Medulla oblongata (tissue), 1 donor: ENCODE measurements around the gene MAP1LC3B2.
A peak's percentile ranks its signal among the peaks of the same experiment; 100 is the strongest.

Source experiments
- DNase-seq: peaks from one replicate; pipeline ENCODE4 v3.0.0-alpha.2; 2015; ENCODE audit errors: extremely low spot score

MAP1LC3B2 gene

DNA sequence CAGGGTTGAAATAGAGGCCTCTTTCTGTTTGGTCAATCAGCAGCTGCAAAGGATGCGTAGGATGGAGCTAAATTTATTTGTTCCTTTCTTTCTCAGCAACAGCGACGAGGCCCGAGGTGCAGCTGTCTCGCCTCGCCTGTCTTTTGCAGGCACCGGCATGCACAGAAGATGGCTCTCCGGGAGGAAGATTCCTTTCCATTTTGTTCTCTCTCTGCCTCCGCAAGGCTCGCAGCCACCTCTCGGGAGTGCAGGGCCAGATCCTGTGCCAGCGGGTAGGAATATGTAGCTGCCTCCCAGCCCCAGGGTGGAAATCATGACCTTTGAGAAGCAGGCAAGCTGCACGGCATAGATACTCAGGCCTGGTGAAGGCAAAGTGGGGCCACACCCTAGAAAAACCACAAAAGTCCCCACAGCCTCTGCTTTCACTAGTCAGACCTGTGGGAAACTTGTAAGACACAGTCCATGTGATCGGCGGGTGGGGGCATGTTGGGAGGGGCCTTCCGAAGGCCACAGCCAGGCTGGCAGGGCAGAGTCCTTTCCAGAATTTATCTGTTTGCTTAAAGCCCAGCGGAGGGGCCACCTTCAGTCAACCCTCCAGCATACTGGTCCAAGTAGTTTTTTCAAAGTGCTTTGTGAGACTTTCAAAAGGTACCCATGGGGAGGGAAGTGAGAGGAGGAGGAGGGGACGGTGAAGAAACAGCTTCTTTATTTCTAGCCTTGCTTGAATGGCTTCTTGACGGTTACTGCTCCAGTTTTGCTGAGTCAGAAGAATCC, at the start of gene MAP1LC3B2:
TSS of gene MAP1LC3B2 (plus strand) at position 220 of the 774 bp plus-strand sequence. CDS start 16,562 bp downstream, outside the sequence.
- peak; percentile 87 for DNase-seq

DNA sequence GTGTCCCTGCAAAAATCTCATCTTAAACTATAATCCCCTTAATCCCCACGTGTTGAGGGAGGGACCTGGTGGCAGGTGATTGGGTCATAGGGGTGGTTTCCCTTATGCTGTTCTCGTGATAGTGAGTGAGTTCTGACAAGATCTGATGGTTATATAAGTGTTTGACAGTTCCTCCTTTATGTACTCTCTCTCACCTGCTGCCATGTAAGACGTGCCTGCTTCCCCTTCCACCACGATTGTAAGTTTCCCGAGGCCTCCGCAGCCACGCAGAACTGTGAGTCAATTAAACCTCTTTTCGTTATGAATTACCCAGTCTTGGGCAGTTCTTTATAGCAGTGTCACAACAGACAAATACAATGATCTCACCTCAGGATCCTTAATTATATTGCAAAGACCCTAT, 45.2 kb upstream of the MAP1LC3B2 start:
- no peak for DNase-seq

DNA sequence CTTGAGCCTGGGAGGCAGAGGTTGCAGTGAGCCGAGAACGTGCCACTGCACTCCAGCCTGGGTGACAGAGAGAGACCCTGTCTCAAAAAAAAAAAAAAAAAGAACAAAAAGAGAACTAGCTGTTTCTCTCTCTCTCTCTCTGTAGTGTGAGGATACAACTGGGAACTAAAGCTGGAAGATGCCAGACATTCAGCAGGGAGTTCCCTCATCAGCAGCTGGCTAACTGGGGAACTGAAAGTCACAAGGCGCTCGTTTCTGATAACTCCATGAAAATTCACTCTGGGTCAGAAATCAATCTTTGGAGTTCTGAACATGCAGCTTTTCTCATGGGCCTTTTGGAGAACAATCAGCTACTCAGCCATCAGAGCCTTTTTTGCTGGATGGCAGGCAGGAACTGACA, 43.5 kb upstream of the MAP1LC3B2 start:
- DNase-seq, result peak; percentile 42

DNA sequence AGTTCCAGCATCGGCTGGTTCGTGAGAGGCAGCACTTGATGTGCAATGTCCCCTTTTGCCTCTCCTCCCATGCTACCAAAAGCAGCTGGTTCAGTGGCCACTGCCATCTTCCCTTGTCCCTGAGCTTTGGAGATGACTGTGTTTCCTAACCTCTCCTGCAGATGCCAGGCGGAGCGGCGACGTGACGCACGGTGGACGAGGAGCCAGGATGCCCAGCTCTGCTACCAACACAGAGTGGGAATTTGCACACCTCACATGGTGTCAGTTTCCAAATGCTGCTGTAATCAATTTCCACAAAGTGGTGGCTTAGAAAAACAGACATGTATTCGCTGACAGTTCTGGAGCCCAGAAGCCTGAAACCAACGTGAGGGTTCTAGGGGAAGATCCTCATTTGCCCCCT, 42.5 kb upstream of the MAP1LC3B2 start:
- no peak for DNase-seq

DNA sequence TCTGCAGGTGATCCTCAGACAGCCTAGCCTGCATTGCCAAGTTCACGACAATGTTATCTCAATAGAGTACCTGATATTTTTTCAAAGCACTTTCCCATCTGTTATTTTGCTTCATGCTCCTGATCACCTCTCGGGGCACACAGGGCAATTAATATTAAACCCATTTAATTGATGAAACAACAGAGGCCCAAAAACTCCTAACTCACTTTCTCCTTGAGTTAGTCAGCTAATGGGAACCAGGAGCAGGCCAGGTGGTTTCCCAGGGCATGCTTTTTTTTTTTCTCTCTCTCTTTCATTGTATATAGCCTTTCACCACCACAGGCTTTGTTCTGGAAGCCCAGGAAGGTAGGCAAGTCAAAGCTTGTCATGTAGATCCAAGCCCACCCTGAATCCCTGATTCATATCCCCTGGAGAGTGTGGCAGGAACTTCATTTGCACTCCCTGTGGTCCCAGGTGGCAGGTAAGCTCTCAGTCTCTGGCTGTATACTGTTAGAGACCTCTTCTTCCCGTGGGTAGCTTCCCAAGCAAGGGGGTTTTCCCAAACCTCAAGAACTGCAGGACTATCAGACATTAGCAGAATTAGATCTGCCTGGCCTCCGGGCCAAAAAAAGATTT, 41.6 kb upstream of the MAP1LC3B2 start:
- DNase-seq, result no peak

DNA sequence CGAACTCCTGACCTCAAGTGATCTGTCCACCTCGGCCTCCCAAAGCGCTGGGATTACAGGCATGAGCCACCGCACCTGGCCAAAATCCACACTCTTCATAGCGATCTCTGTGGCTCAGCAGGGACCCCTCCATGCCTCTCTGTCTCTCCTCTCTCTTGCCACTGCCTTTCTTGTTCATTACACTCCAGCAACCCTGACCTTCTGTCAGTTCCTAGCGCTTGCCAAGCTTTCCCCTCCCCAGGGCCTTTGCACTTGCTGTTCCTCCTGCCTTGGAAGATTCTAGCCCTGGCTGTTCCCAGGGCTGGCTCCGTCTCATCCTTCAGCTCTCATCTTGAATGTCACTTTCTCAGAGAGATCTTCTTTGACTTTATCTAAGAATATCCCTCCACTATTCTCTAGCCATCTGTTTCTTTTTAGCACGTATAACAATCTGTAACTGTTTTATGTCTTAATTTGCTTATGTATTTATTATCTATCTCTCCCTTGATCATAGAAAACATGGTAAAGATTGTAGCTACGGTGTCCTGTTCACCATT, 38.9 kb upstream of the MAP1LC3B2 start:
- DNase-seq, result no peak

DNA sequence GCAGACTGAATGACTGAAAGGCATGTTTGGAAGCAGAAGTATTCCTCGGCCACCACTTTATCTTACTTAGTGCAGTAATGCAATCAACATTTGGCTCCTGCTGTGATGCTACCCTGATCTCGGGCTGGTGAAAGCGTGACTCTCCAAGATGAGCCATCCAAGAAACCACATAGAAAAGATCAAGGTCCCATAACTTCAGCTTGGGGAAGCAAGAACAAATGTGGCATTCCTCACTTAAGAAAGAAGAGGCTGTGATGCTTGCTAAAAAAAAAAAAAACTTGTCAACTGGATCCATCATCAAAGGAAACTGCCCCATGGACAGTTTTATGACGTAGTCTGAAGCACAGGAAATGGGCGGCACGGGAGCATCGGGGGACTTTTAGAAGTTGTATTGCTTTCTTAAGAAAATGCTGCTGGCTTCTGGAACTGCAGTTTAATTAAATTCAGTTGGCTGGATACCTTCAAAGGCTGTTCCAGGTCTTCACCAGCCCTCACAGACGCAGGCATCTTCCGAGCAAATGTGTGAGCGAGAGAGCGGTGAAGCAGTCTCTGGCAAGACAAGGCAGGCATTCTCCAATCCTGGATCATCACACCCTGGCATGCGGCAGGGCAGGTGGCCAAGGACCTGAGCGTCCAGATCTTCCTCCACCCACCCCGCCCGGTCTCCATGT, 38.2 kb upstream of the MAP1LC3B2 start:
- DNase-seq, result no peak

DNA sequence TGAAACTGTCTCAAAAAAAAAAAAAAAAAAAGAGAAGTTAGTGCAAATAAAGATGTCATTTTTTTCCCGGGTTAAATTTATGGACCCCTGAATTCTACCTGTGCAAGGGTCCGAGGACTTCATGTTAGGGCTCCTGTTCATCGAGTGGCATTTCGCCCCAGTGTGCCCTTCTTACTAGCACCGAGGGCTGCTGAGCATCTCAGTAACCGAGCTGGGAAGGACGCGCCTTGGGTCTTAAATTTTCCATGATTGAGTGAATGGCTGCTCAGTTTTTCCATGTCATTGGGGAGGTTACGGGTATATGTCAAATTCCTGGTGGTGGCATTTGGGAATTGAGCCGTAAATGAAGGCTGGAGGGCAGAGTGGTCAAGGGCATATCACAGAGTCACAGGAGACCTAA, 34.9 kb upstream of the MAP1LC3B2 start:
- no peak for DNase-seq

DNA sequence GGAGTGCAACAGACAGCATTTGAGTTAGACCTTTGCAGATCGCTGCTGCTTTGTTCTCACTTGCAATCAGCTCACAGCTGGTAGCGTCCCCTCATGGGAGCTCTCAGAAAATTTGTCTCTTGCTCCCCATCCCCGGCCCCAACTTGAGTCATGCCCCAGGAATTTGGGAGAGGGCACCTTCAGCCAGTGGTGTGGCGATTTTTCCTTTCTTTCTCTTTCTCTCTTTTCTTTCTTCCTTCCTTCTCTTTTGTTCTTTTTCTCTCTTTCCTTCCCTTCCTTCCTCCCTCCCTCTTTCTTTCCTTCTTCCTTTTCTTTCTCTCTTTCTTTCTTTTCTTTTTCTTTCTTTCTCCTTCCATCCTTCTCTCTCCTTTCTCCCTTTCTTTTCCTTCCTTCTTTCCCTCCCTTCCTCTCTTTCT, 34.2 kb upstream of the MAP1LC3B2 start:
- DNase-seq, result no peak

DNA sequence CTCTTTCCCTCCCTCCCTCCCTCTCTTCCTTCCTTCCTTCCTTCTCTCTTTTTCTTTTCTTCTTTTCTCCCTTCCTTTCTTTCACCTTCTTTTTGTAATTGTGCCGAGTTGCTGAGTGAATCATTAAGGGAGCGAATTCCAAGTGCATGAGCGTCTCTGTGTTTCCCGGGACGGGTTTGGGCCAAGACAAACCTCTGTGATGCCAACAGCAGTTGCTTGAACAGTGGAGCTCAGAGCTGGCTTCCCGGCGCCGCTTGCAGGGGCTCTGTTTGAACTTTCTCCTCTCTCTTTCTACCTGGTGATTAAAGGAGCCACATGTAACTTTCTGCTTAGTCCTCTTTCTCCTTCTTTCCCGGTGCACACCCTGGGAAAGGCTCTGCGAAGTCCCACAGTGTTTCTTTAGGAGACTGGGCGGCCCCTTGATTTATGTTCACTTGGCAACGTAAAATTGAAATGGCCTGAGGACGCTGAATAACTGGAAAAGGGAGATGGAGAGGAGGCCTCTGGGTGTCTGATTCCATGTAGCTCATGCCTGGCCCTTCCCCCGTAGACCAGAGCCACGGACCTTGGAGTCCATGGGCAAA, 33.7 kb upstream of the MAP1LC3B2 start:
- peak; percentile 59 for DNase-seq

DNA sequence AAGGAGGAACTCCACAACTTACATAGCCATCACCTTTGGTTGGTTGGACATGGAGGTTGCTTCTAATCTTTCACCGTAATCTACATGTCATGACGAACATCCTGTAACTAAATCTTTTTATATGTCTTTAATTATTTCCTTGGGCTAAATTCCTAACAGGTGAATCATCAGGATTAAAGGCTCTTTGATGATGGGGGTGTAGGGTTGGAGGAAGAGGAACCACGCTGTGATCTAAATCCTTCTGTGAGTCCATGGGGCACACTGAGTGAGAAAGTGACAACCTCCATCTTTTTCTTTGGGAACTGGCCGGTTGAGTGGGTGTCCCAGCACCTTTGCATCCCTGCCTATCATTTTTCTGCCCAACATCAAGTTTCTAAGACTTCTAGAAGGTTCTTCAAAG, 31.1 kb upstream of the MAP1LC3B2 start:
- DNase-seq, result no peak

DNA sequence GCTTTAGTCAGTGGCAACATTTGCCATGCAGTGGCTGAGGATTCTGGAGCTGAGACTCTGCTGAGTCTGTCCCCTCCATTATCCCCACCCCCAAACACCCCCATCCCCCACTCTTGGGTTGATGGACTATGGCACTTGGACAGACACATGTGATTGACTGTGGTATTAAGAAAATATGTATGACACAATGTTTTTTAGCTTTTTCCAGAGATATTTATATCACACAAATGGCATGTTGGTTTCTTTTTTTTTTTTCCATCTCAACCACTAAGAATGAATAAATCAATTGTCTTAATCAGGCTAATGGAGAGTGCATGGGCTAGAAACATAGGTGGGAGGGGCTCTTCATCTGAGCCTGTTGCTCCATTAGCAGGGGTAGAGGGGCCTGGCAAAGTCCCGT, 30.7 kb upstream of the MAP1LC3B2 start:
- no peak for DNase-seq

DNA sequence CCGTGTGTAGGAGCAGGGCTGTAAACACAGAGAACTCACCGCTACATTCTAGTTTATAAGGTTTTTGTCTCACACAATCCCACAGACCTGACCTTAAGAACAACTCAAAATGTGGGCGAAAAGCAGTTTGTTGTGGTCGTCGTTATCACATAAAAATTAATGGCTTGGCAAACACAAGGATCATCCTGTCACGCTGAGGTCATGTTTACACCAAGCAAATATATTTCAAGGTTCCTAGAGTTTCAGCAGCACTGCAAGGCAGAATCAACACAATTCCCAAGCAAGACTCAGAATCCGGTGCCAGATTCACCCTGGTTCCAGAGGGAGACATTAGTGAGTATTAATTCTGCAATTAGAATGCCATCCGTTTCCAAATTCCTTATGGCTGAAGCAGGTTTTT, 30.1 kb upstream of the MAP1LC3B2 start:
- DNase-seq, result no peak

DNA sequence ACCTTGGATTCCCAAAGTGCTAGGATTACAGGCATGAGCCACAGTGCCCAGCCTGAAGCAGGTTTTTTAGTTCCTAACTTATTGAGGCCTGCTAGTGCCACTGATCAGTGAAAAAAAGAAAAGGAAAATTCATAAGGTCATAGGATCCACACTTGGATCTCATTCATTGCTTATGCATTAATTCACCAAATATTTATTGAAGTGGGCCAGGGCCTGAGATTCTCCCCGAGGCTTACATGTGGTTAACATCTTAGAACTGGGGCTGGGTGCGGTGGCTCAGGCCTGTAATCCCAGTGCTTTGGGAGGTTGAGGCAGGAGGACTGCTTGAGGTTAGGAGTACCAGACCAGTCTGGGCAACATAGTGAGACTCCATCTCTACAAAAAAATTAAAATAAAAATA, 29.5 kb upstream of the MAP1LC3B2 start:
- no peak for DNase-seq

DNA sequence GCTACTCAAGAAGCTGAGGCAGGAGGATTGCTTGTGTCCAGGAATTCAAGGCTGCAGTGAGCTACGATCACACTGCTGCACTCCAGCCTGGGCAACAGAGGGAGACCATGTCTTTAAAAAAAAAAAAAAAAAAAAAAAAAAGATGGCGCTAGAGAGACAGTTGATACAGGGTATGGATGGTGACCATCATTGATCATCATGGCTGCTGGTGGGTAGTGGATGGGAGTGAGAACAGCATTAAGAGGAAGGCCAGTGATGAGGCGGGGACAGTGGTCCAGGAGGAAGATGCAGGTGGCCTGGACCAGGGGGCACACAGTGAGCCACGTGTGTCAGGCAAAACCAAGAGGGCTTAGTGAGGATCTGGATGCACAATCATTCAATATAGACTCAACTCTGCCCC, 26.8 kb upstream of the MAP1LC3B2 start:
- no peak for DNase-seq

DNA sequence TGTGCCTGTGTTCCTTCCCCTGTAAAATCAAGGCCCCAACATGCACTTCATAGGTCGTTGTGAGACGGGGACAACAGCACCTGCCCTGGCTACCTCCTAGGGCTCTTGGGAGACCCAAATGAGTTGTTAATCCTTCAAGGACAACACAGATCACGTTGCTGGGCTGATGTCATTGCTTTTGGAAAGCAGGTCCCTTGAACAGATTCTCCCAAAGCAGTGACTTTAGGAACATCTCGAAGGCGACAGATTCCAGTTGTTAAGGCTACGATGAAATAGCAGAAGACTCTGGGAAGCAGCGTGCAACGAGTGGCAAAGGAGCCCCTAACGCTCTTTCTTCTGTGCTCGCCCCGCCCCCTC, 26.2 kb upstream of the MAP1LC3B2 start:
- DNase-seq, result no peak

DNA sequence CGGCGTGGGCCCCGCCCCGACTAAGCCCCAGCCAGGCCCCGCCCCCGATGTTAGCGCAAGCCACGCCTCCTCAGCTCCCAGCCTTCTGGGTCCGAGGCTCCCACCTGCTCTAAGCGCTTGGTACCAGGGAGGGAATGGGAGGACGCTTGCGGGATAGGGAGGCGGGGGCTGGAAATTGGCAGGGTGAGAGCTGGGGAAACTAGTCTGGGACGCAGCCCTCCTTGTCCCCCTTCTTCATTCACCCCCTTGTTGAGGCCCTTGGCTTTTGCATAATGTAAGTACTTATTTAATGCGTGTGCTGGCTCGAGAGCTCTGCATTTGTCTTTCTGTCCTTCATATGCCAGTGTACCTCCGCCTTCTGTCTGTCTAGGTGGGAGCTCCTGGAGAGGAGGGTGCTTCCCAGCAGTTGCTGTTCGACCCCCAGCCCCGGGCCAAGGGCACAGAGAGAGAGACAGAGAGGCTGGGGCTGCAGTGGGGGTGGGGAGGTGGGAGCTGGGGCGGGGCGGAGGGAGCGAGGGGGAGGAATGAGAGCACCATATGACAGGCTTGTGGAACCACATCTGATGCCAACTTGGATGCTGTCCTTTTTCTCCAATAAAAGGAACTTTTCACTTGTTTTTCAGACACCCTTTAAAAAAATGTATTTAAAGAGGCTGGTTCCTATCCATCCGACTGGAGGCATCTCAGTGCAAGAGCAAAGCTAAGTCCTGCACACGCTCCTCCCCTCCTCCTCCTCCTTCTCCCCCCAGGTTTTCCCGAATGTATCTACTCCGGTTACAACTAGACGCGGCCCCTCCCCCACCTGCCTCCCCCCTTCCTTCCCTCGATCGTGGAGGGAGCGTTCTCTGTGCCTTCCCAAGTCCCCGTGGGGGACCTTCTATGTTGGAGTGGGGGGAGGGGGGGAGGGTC, 25.6 kb upstream of the MAP1LC3B2 start:
- peak; percentile 86 for DNase-seq

DNA sequence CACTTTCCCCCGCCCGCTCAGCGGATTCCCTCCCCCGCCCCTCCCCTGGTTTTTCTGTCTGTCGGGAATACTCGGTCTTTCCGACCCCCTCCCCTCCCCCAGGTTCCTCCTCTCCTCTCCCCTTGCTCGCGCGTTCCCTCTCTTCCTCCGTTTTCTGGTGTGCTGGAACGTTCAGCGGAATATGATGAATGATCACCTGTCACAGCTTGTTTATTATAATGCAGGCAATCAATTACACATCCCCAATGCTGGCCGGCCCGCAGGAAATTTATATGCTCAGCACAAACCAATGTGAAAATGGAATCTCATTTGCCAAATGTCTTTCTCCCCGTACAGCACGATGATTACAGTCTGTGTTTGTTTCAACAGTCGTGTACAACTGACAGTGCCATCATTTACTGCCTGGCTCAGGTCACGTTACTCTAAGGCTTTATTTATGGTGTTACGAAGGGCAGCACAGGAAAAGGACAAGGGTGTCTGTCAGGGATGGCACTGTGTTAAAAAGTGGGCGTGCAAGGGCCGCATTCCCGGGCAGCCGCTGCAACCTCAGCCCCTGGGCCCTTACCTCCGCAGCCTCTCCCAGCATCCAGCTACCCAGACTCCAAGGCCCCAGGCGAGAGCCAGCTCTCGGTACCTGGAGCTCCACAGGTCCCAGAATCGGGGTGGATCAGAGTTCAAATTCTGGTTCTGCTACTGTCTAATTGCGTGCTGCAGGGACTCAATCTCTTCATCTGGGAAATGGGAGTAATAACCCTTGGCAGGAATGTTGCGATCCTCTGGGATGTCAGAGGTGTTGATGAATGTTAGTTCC, 24.7 kb upstream of the MAP1LC3B2 start:
- peak; percentile 40 for DNase-seq

DNA sequence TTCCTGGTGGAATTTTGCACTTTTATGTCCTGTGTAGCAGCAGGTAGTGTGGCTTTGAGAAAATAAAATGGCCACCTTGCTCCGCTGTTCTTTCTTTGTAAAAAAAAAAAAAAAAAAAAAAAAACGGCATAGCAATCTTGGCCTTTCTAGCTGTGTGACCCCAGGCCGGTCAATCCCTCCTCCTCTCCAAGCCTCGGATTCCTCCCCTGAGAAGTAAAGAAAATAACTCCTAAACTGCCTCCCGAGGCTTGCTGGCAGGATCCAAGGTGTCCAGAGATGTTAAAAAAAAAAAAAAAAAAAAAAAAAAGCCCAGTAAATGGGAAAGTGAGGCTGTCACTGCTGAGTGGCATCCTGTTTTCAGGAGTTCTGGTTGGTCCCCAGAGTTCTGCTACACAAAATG, 23.9 kb upstream of the MAP1LC3B2 start:
- no peak for DNase-seq

DNA sequence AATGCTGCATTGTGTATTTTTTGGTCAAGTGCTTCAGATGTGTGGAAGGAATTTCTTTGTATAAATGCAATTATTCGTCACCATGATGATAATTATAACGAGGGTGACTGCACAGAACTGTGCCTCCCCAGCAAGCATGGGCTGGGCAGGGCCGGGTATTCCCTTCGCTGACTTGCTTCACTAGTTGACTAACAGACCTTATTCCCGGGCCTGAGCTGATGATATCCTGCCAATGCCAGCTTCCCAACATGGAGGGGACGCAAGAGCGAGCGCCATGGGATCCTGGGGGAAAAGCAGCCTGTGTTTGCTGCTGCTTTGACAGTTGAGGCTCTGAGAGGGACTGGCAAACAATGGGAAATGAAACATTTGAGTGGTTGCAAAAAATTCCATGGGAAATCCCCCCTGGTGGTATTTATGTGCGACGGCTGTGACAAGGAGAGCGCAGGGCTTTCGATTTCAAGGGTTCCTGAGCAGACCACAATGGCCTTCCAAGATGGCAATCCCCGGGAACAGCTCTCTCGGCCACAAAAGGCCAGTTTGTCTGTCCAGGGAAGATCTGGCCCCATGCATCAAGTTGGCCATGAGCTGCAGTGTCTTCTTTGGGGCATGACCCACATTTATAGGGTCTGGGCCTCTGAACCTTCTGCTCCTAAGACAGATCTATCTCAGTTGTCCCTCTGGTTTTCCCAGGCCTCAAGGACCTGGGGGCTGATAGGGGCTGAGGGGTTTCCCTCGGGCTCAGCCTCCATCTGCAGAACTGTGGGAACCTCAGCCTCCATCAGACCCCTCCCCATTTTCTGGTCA, 21.9 kb upstream of the MAP1LC3B2 start:
- DNase-seq, result no peak
